Kidney (tissue), 14 donors: Measurements from ENCODE around the gene NAA35. TPM values are rescaled to one million over a fixed set of nuclear protein-coding genes. Genes with fewer than 3 reads are reported as not detected.

ENCODE experiments used
- DNase-seq, 5 donors: peaks; one replicate each; pipeline ENCODE4 v3.0.0-alpha.2; 2013 to 2020
- FAIRE-seq: peaks from 2 replicates; lab custom pipeline; 2012; peaks lifted over from hg19 to GRCh38; lab: Jason Lieb, UNC
- H3K27ac ChIP-seq, 2 donors: one replicate each; pipeline ENCODE4 v1.7.0; 2013; ENCODE audit warnings: low read depth in 2 of 2, low read length in 2 of 2, inconsistent platforms in 1 of 2
- H3K27me3 ChIP-seq: one replicate; pipeline ENCODE4 v1.7.1; 2013; ENCODE audit warnings: low read length, inconsistent platforms; ENCODE audit not compliant: control insufficient read depth, insufficient read depth
- H3K36me3 ChIP-seq, 3 donors: one replicate each; pipeline versions ENCODE4 v1.7.0 to v1.7.1; 2013; ENCODE audit warnings: low read length in 3 of 3, control low read depth in 1 of 3, inconsistent platforms in 1 of 3; ENCODE audit not compliant: insufficient read depth in 3 of 3, control insufficient read depth in 2 of 3
- H3K4me1 ChIP-seq, 3 donors: one replicate each; pipeline versions ENCODE4 v1.7.0 to v1.7.1; 2013; ENCODE audit warnings: low read length in 3 of 3, inconsistent platforms in 1 of 3, low read depth in 1 of 3; ENCODE audit not compliant: control insufficient read depth in 2 of 3, insufficient read depth in 2 of 3
- H3K4me3 ChIP-seq, 3 donors: one replicate each; pipeline versions ENCODE4 v1.7.0 to v1.8.1; 2013; ENCODE audit warnings: low read length in 3 of 3, control low read depth in 1 of 3, inconsistent platforms in 1 of 3
- H3K9ac ChIP-seq, 3 donors: one replicate each; pipeline versions ENCODE4 v1.7.0 to v1.7.1; 2013; ENCODE audit warnings: low read length in 3 of 3, control low read depth in 1 of 3, inconsistent platforms in 1 of 3
- H3K9me3 ChIP-seq, 3 donors: one replicate each; pipeline versions ENCODE4 v1.7.0 to v1.7.1; 2013; ENCODE audit warnings: low read length in 3 of 3, control low read depth in 1 of 3, inconsistent platforms in 1 of 3; ENCODE audit not compliant: control insufficient read depth in 2 of 3, insufficient read depth in 1 of 3
- CTCF ChIP-seq: IDR thresholded peaks from 3 replicates; pipeline ENCODE4 v1.5.1; 2012; ENCODE audit warnings: mild to moderate bottlenecking, moderate library complexity, borderline replicate concordance; ENCODE audit not compliant: insufficient read depth; ENCODE audit errors: extremely low read depth
- intact Hi-C: fragments of 100-400 bp; cut with DNase I; formaldehyde crosslinking; loops from one replicate; pipeline ENCODE4 v1.11.1; 2022
- polyA plus RNA-seq: library from polyadenylated mRNA; stranded (reverse); fragments of 350-450 nt; fragmentation: Illumina TruSeq; extraction: RNeasy Lipid Tissue Mini Kit (QIAGEN cat#74804); gene quantifications from one replicate; pipeline ENCODE4 v1.2.3, GENCODE V29; 2014; ENCODE audit warnings: low read depth, low replicate concordance; ENCODE audit not compliant: insufficient read depth
- total RNA-seq: library from RNA; stranded (reverse); fragmentation: NEBNext Ultra II Directional; extraction: Animal tissue kit (Norgen Biotek cat#: 25700); gene quantifications from one replicate; pipeline ENCODE4 v1.2.1, GENCODE V29; 2021
- donor health status: control.
- donor health status: control.
- donor health status: control.
- donor health status: control.
- donor health status: control.
- donor health status: DM: yes; HTN: yes; CAD: no.
- donor health status: Normal renal cell carcinoma (clear cell type).

The NAA35 gene
- total and polyA plus RNA-seq, 2 donors from 2014 or later, result 10.8 to 25.3 TPM

GRCh38 chr9:86009133-86009532 lies 68.2 kb downstream of the NAA35 start:
- Histone ChIP-seq H3K27me3 (no peaks in the 10 kb centered on the region), H3K27ac (no peak overlapping the region), H3K9me3 (peaks cover 0 to 4% (median 3%) of the 10 kb centered on the region in 3 donors), H3K4me1 (no peaks in the 10 kb centered on the region), H3K9ac (no peak overlapping the region), H3K4me3 (no peak overlapping the region), H3K36me3 (peaks cover 9 to 18% (median 9%) of the 10 kb centered on the region in 3 donors)
- no peak for TF ChIP-seq CTCF
- DNase-seq, result no peak
- intact Hi-C loops, result no loop called here
- FAIRE-seq, result no peak

GRCh38 chr9:86020731-86021130 lies 79.8 kb downstream of the NAA35 start:
- DNase-seq (no peak), FAIRE-seq (no peak)
- Histone ChIP-seq H3K36me3 (peaks cover 7 to 34% (median 23%) of the 10 kb centered on the region in 3 donors), H3K27me3 (no peaks in the 10 kb centered on the region), H3K9ac (no peak overlapping the region), H3K4me1 (no peaks in the 10 kb centered on the region), H3K27ac (no peak overlapping the region), H3K9me3 (no peaks in the 10 kb centered on the region), H3K4me3 (no peak overlapping the region)
- TF ChIP-seq CTCF, result no peak
- intact Hi-C loops, result no loop called here

GRCh38 chr9:86021166-86021565 lies 80.2 kb downstream of the NAA35 start:
- no peaks in the 10 kb centered on the region for H3K27me3 ChIP-seq
- DNase-seq (no peak), FAIRE-seq (no peak)
- no peaks in the 10 kb centered on the region for H3K9me3 ChIP-seq
- H3K27ac ChIP-seq, result no peak overlapping the region
- no peaks in the 10 kb centered on the region for H3K4me1 ChIP-seq
- TF ChIP-seq CTCF, result no peak
- H3K9ac ChIP-seq, result no peak overlapping the region
- intact Hi-C loops, result no loop called here
- peaks cover 7 to 37% (median 23%) of the 10 kb centered on the region in 3 donors for H3K36me3 ChIP-seq
- no peak overlapping the region for H3K4me3 ChIP-seq

- Histone ChIP-seq H3K4me3 (no peak overlapping the region), H3K9me3 (no peaks in the 10 kb centered on the region), H3K36me3 (peaks cover 7 to 34% (median 16%) of the 10 kb centered on the region in 3 donors), H3K9ac (no peak overlapping the region), H3K27ac (no peak overlapping the region), H3K27me3 (no peaks in the 10 kb centered on the region), H3K4me1 (no peaks in the 10 kb centered on the region)
- FAIRE-seq, result no peak
- intact Hi-C loops, result no loop called here
- TF ChIP-seq CTCF, result no peak
- DNase-seq, result no peak
Measured at GRCh38 chr9:86022687-86023266, 81.8 kb downstream of the NAA35 start.
